ENCODE measurements around the gene DTNBP1.
"Not testable (repeated sequence)": the region's sequence is repeated elsewhere in the genome, so short reads cannot be mapped to it uniquely, and the experiment has no call there.

The DTNBP1 gene

DNA sequence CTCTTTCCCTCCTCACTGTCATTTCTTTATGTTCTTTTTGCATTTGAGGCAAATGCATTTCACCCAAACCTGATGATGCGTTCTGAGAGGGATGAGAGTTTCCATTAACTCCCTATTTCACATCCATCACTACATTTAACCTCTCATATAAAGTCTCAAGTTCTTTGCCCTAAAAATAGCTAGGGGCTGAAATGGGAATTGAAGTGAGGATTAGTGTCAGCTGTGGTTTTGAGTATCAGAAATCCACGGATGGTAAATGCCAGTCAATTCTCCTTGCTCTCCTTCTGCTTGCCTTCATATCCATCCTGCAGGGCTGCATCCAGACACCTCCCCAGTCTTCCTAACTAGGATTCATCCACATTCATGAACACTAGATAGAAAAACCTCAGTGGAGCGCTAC is 10.0 kb upstream of the DTNBP1 start:
- in situ Hi-C loops (cut with HindIII; ENCODE audit: low pct_ligation_motif_present, low pct_unique_long_range_greater_than_20kb, low sequenced_read_pairs): no loop called here
- no peak for DNase-seq

- DNase-seq: no peak
These were observed 9.5 kb upstream of the DTNBP1 start for GRCh38 chr6:15672291-15672690.

DNA sequence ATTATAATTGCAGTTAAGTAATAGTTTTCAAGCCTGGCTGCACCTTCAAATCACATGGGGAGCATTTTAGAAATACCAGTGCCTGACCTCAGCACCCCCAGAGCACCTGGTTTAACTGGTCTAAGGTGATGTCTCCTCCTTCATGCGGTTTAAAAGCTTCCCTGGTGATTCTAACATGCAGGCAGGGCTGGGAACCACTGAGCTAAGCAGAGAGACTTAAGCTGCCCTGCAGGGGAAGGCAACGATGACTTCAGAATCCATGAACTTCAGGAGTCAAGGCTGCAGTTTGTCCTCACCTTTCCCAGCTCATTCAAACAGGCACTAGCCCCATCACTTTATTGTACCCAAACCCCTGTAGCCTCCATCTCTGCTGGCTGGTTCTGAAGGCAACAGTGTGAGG is 6.1 kb upstream of the DTNBP1 start:
- no peak for DNase-seq
- in situ Hi-C loops (cut with HindIII; ENCODE audit: low pct_ligation_motif_present, low pct_unique_long_range_greater_than_20kb, low sequenced_read_pairs): no loop called here

More at GRCh38 chr6:15672291-15672690, 9.5 kb upstream of the DTNBP1 start:
- in situ Hi-C loops (cut with HindIII; ENCODE audit: low pct_ligation_motif_present, low pct_unique_long_range_greater_than_20kb, low sequenced_read_pairs): no loop called here

GRCh38 chr6:15666896-15667295 is 4.1 kb upstream of the DTNBP1 start:
- DNase-seq; in situ Hi-C loops (cut with HindIII; ENCODE audit: low pct_ligation_motif_present, low pct_unique_long_range_greater_than_20kb, low sequenced_read_pairs): not testable (repeated sequence)

DNA sequence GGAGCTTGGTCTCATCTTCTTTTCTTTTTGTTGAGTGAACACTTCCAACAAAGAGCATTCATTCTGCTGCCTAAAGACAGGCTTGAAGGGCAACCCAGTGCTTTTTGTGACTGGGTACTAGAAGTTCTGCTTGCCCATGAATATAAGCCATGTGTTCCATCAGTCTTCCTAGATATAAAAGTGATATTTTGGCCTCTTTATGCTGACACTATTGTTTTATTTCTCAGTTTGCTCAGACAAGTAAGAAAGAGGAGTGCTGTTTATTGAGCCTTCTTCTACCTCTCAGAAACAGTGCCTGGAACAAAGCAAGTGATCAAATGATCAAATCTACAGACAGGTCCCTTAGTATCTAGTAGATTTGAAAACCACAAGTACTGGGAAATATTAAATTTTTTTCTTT is 2.4 kb upstream of the DTNBP1 start:
- in situ Hi-C loops (cut with HindIII; ENCODE audit: low pct_ligation_motif_present, low pct_unique_long_range_greater_than_20kb, low sequenced_read_pairs): no loop called here
- DNase-seq: no peak

- in situ Hi-C loops (cut with HindIII; ENCODE audit: low pct_ligation_motif_present, low pct_unique_long_range_greater_than_20kb, low sequenced_read_pairs): no loop called here
- DNase-seq: no peak
These were observed 473 bp upstream of the DTNBP1 start for GRCh38 chr6:15663130-15663871.

GRCh38 chr6:15661853-15662325 is 939 bp downstream of the DTNBP1 start:
- no peak for DNase-seq
- in situ Hi-C loops (cut with HindIII; ENCODE audit: low pct_ligation_motif_present, low pct_unique_long_range_greater_than_20kb, low sequenced_read_pairs): no loop called here

DNA sequence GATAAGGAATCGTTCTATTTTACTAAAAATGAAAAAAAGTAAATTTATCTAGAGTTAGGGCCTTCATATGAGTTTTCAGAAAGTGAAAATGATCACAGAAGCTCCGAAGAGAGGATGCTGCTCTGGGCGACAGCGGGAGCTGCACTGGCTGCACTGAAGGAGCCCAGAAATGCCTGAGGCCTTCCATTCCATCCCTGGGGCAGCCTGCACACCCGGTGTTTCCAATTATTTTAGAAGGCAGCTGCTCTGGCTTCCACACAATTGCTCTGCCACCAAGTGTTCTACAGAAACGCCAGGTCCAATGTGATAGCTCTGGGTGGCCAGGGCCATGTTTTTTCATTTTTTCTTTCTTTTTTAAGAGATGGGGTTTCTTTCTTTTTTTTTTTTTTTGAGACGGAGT is 3.6 kb downstream of the DTNBP1 start:
- in situ Hi-C loops (cut with HindIII; ENCODE audit: low pct_ligation_motif_present, low pct_unique_long_range_greater_than_20kb, low sequenced_read_pairs): no loop called here
- DNase-seq: no peak

GRCh38 chr6:15658181-15658744 is 4.6 kb downstream of the DTNBP1 start:
- DNase-seq: no peak
- in situ Hi-C loops (cut with HindIII; ENCODE audit: low pct_ligation_motif_present, low pct_unique_long_range_greater_than_20kb, low sequenced_read_pairs): no loop called here

DNA sequence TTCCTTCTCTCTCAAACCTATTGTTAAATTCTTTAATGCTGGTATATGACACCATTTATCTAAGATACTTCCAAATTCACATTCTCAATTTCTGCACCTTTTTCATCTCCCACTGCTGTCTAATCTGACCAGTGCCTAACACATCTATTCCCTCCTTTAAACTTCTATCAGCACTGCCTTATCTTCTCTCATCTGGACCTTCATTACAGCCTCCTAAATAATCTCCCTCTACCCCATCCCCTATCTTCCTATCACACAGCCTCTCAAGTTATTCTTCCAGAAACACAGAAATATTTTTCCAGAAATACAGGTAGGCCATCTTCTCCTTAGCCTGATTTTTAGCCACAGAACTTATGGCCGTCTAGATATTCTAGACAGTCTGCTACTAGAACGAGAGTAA is 5.5 kb downstream of the DTNBP1 start:
- no peak for DNase-seq
- in situ Hi-C loops (cut with HindIII; ENCODE audit: low pct_ligation_motif_present, low pct_unique_long_range_greater_than_20kb, low sequenced_read_pairs): no loop called here

GRCh38 chr6:15656145-15656544 is 6.7 kb downstream of the DTNBP1 start:
- no peak for DNase-seq
- in situ Hi-C loops (cut with HindIII; ENCODE audit: low pct_ligation_motif_present, low pct_unique_long_range_greater_than_20kb, low sequenced_read_pairs): no loop called here

DNA sequence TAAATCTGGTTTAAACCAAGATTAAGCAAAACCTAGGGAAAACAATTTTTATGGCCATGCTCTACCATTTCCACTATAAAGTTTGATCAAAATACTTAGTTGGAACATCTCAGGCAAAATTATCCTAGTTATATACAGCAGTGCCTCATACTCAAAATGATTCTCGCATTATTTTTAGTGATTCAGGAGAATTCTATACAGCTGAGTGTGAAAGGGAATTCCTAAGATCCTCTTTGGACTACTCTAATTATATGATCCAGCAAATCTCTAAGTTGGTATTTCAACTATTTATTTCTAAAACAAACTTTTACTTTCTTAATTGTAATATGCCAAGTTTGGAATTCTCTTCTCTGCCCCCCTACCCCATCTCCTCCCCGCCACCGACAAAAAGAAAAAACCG is 8.6 kb downstream of the DTNBP1 start:
- in situ Hi-C loops (cut with HindIII; ENCODE audit: low pct_ligation_motif_present, low pct_unique_long_range_greater_than_20kb, low sequenced_read_pairs): no loop called here
- DNase-seq: no peak

DNA sequence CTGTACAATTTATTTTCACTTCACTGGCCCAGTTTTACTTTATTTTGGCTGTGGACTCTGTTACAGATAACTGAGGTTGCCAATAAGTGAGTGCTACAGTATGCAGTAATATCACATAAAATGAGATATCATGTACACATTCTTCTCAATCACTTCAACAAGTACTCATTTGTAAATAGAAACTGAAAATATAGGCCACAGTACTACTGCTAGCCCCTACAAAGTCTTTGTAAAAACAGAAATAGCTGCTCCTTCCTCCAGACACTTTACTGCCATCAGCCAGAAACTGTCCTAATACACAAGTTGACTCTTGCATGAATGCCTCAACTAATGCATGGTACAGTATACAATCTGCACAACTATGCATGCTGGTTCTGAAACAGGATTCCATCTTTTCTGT is 9.2 kb downstream of the DTNBP1 start:
- in situ Hi-C loops (cut with HindIII; ENCODE audit: low pct_ligation_motif_present, low pct_unique_long_range_greater_than_20kb, low sequenced_read_pairs): no loop called here
- no peak for DNase-seq

DNA sequence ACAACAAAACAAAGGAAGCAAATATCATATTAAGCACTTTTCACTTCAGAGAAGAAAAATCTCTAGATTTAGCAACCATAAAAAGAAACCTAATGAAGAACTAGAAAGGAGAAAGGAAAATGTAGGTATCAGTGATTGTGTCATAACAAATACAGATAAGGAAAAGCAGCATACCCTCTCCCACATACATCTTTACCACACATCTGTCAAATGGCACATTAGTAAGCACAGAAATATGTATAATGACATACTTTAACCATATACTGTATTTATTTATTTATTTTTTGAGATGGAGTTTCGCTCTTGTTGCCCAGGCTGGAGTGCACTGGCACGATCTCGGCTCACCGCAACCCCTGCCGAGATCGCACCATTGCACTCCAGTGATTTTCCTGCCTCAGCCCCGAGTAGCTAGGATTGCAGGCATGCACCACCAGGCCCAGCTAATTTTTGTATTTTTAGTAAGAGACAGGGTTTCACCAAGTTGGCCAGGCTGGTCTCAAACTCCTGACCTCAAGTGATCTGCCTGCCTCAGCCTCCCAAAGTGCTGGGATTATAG is 12.7 kb downstream of the DTNBP1 start:
- DNase-seq; in situ Hi-C loops (cut with HindIII; ENCODE audit: low pct_ligation_motif_present, low pct_unique_long_range_greater_than_20kb, low sequenced_read_pairs): not testable (repeated sequence)

DNA sequence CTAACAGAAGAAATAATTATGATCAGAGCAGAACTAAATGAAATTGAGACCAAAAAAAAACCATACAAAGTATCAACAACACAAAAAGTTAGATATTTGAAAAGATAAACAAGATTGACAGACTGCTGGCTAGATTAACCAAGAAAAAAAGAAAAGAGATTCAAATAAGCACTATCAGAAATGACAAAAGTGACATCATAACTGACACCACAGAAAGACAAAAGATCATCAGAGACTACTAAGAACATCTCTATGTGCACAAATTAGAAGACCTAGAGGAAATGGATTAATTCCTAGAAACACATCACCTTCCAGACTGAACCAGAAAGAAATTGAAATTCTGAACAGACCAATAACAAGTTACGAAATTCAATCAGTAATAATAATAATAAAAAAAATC is 17.9 kb downstream of the DTNBP1 start:
- no peak for DNase-seq
- in situ Hi-C loops (cut with HindIII; ENCODE audit: low pct_ligation_motif_present, low pct_unique_long_range_greater_than_20kb, low sequenced_read_pairs): no loop called here

DNA sequence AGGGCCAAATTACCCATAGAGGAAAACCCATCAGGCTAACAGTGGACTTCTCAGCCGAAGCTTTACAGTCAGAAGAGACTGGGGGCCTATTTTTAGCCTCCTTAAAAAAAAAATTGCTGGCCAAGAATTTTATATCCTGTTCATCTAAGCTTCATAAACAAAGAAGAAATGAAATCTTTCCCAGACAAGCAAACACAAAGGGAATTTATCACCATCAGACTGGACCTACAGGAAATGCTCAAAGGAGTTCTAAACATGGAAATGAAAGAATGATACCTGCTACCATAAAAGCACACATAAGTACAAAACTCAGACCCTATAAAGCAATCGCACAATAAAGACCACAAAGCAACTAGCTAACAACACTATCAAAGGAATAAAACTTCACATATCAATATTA is 19.3 kb downstream of the DTNBP1 start:
- in situ Hi-C loops (cut with HindIII; ENCODE audit: low pct_ligation_motif_present, low pct_unique_long_range_greater_than_20kb, low sequenced_read_pairs): no loop called here
- no peak for DNase-seq

- in situ Hi-C loops (cut with HindIII; ENCODE audit: low pct_ligation_motif_present, low pct_unique_long_range_greater_than_20kb, low sequenced_read_pairs): no loop called here
- DNase-seq: no peak
These were observed 20.6 kb downstream of the DTNBP1 start for GRCh38 chr6:15642276-15642675.

GRCh38 chr6:15638373-15638772 is 24.5 kb downstream of the DTNBP1 start:
- in situ Hi-C loops (cut with HindIII; ENCODE audit: low pct_ligation_motif_present, low pct_unique_long_range_greater_than_20kb, low sequenced_read_pairs): no loop called here
- no peak for DNase-seq

GRCh38 chr6:15631432-15631831 is 31.4 kb downstream of the DTNBP1 start:
- no peak for DNase-seq
- in situ Hi-C loops (cut with HindIII; ENCODE audit: low pct_ligation_motif_present, low pct_unique_long_range_greater_than_20kb, low sequenced_read_pairs): no loop called here

DNA sequence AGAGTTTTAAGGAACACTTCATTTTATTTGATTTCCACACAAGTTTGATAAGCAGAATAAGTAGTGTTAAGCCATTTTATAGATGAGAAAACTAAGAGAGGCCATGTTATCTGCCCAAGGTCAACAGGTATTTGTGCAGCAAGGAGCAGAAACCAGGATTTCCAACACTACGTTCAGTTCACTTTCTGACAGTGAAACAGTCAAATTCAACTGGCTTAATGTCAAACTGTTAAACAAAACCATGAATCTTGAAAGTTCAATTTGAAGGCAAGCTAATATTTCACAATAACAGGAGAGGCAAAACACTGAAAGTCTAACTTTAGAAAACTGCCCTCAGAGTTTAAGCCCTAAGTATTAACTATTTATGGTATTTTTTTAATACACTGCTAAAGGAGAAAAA is 32.6 kb downstream of the DTNBP1 start:
- no peak for DNase-seq
- in situ Hi-C loops (cut with HindIII; ENCODE audit: low pct_ligation_motif_present, low pct_unique_long_range_greater_than_20kb, low sequenced_read_pairs): no loop called here
